GM19468 (cell line): ENCODE data around the gene ACTR10.

ENCODE experiments used
- ATAC-seq: cut with Tn5 transposase; IDR thresholded peaks from one replicate; pipeline ENCODE4 v1.9.1; 2021; ENCODE audit warnings: mild to moderate bottlenecking, moderate library complexity, moderate number of reproducible peaks; ENCODE audit not compliant: unreplicated experiment; ENCODE audit errors: extremely low read depth

ACTR10 gene

GRCh38 chr14:58278177-58278576 lies 78.2 kb downstream of the ACTR10 start:
- ATAC-seq, result no peak

GRCh38 chr14:58280954-58281787 lies 81.2 kb downstream of the ACTR10 start:
- no peak for ATAC-seq

GRCh38 chr14:58281969-58282368 lies 82.0 kb downstream of the ACTR10 start:
- no peak for ATAC-seq

GRCh38 chr14:58282925-58283593 lies 83.1 kb downstream of the ACTR10 start:
- ATAC-seq, result no peak

- no peak for ATAC-seq
Observed at GRCh38 chr14:58283730-58284129, 83.8 kb downstream of the ACTR10 start.

GRCh38 chr14:58285132-58285531 lies 85.2 kb downstream of the ACTR10 start:
- ATAC-seq, result no peak
